ENCODE data around the gene OR10A5.
"Not testable (repeated sequence)": the region's sequence is repeated elsewhere in the genome, so short reads cannot be mapped to it uniquely, and the experiment has no call there.

The OR10A5 gene

GRCh38 chr11:6875761-6876160 is 30.3 kb downstream of the OR10A5 start:
- no peaks in the 10 kb centered on the region for H3K9me3 ChIP-seq (ENCODE audit: control insufficient read depth, low read length)
- no peak overlapping the region for H3K4me3 ChIP-seq (ENCODE audit: extremely low read depth, insufficient read depth, low read length, poor library complexity, severe bottlenecking)
- no peaks in the 10 kb centered on the region for H3K36me3 ChIP-seq (ENCODE audit: control insufficient read depth, insufficient read depth, low read length)

GRCh38 chr11:6876325-6876724 is 30.8 kb downstream of the OR10A5 start, which contains the start of gene OR10A4:
Gene OR10A4, plus strand, starts transcription at chr11:6876625. Its CDS starts 23 bp downstream, at chr11:6876648.
- Histone ChIP-seq H3K4me1 (ENCODE audit: control insufficient read depth, insufficient read depth, low read length, poor library complexity, severe bottlenecking) (no peaks in the 10 kb centered on the region), H3K27ac (ENCODE audit: low read depth, low read length, severe bottlenecking) (no peak within 1 kb of the TSS), H3K9me3 (ENCODE audit: control insufficient read depth, low read length) (no peaks in the 10 kb centered on the region), H3K36me3 (ENCODE audit: control insufficient read depth, insufficient read depth, low read length) (no peaks in the 10 kb centered on the region), H3K4me3 (ENCODE audit: extremely low read depth, insufficient read depth, low read length, poor library complexity, severe bottlenecking) (no peak within 1 kb of the TSS)
- 50 to 94% methylated on average over 1 of the region's 1 CpG for WGBS, 2 experiments (ENCODE audit: insufficient coverage in 2 of 2)

More at GRCh38 chr11:6875761-6876160, 30.3 kb downstream of the OR10A5 start:
- Histone ChIP-seq H3K4me1 (ENCODE audit: control insufficient read depth, insufficient read depth, low read length, poor library complexity, severe bottlenecking) (no peaks in the 10 kb centered on the region), H3K27ac (ENCODE audit: low read depth, low read length, severe bottlenecking) (no peak overlapping the region)
- WGBS, 2 experiments (ENCODE audit: insufficient coverage in 2 of 2), result 83% methylated on average over 1 of the region's 2 CpGs; no CpG with 5 or more reads in 1 of the 2 experiments

GRCh38 chr11:6876914-6877313 is 31.4 kb downstream of the OR10A5 start:
- Histone ChIP-seq H3K36me3 (ENCODE audit: control insufficient read depth, insufficient read depth, low read length) (no peaks in the 10 kb centered on the region), H3K27ac (ENCODE audit: low read depth, low read length, severe bottlenecking) (no peak overlapping the region), H3K4me1 (ENCODE audit: control insufficient read depth, insufficient read depth, low read length, poor library complexity, severe bottlenecking) (no peaks in the 10 kb centered on the region), H3K4me3 (ENCODE audit: extremely low read depth, insufficient read depth, low read length, poor library complexity, severe bottlenecking) (no peak overlapping the region), H3K9me3 (ENCODE audit: control insufficient read depth, low read length) (no peaks in the 10 kb centered on the region)
- 88 to 92% methylated on average over 3 of the region's 3 CpGs for WGBS, 2 experiments (ENCODE audit: insufficient coverage in 2 of 2)

DNA sequence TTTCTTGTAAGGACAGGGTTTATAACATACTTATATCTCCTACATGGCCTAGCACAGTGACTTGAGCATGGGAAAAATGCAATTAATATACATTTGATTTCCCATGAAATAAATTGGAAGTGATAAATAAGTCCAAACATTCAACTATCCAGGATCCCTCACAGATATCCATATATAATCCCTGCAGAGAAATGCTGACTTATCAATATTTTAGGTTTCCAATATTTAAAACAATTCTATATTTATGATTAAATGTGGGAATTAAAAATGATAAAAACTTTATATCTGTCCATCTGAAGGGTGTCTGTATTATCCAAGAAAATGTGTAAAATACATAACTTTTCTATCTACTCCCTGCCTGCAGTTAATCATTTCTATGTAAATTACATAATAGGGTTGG is 37.3 kb downstream of the OR10A5 start:
- no peak overlapping the region for H3K4me3 ChIP-seq (ENCODE audit: extremely low read depth, insufficient read depth, low read length, poor library complexity, severe bottlenecking)
- no peak overlapping the region for H3K27ac ChIP-seq (ENCODE audit: low read depth, low read length, severe bottlenecking)
- no peaks in the 10 kb centered on the region for H3K9me3 ChIP-seq (ENCODE audit: control insufficient read depth, low read length)
- no peaks in the 10 kb centered on the region for H3K36me3 ChIP-seq (ENCODE audit: control insufficient read depth, insufficient read depth, low read length)
- no peaks in the 10 kb centered on the region for H3K4me1 ChIP-seq (ENCODE audit: control insufficient read depth, insufficient read depth, low read length, poor library complexity, severe bottlenecking)

GRCh38 chr11:6887711-6888110 is 42.2 kb downstream of the OR10A5 start:
- not testable (repeated sequence) for H3K4me3 ChIP-seq (ENCODE audit: extremely low read depth, insufficient read depth, low read length, poor library complexity, severe bottlenecking); H3K9me3 ChIP-seq (ENCODE audit: control insufficient read depth, low read length); H3K36me3 ChIP-seq (ENCODE audit: control insufficient read depth, insufficient read depth, low read length); H3K27ac ChIP-seq (ENCODE audit: low read depth, low read length, severe bottlenecking); H3K4me1 ChIP-seq (ENCODE audit: control insufficient read depth, insufficient read depth, low read length, poor library complexity, severe bottlenecking)
- WGBS, 2 experiments (ENCODE audit: insufficient coverage in 2 of 2), result 92% methylated on average over 2 of the region's 5 CpGs; no CpG with 5 or more reads in 1 of the 2 experiments

- no peak overlapping the region for H3K4me3 ChIP-seq (ENCODE audit: extremely low read depth, insufficient read depth, low read length, poor library complexity, severe bottlenecking)
- peaks cover 4% of the 10 kb centered on the region for H3K9me3 ChIP-seq (ENCODE audit: control insufficient read depth, low read length)
- no peaks in the 10 kb centered on the region for H3K4me1 ChIP-seq (ENCODE audit: control insufficient read depth, insufficient read depth, low read length, poor library complexity, severe bottlenecking)
- WGBS, 2 experiments (ENCODE audit: insufficient coverage in 2 of 2), result 75 to 90% methylated on average over 2 of the region's 4 CpGs
- no peak overlapping the region for H3K27ac ChIP-seq (ENCODE audit: low read depth, low read length, severe bottlenecking)
- no peaks in the 10 kb centered on the region for H3K36me3 ChIP-seq (ENCODE audit: control insufficient read depth, insufficient read depth, low read length)
Observed at GRCh38 chr11:6888830-6889229, 43.3 kb downstream of the OR10A5 start.

DNA sequence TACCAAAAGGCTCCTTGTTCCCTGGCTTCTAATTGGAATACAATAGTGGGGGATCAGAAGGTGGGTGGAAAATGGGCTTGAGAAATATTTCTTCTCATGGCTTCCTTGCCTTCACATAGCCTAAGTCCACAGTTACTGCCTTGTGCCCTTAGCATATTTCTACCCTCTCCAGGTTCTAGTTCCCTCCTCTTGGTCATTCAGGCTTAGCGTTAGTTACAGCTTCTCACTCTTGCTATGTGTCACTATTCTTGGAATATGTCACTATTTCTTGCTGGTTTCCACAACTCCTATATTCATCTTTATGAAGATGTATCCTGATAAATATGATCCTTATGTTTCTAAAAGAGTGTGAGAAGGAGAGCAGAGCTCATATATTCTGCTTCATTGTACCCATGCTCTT is 44.4 kb downstream of the OR10A5 start:
- Histone ChIP-seq H3K9me3 (ENCODE audit: control insufficient read depth, low read length) (peaks cover 4% of the 10 kb centered on the region), H3K4me3 (ENCODE audit: extremely low read depth, insufficient read depth, low read length, poor library complexity, severe bottlenecking) (no peak overlapping the region), H3K27ac (ENCODE audit: low read depth, low read length, severe bottlenecking) (no peak overlapping the region), H3K36me3 (ENCODE audit: control insufficient read depth, insufficient read depth, low read length) (no peaks in the 10 kb centered on the region), H3K4me1 (ENCODE audit: control insufficient read depth, insufficient read depth, low read length, poor library complexity, severe bottlenecking) (no peaks in the 10 kb centered on the region)
- no CpG with 5 or more reads among the region's 1 CpG for WGBS, 2 experiments (ENCODE audit: insufficient coverage in 2 of 2)

DNA sequence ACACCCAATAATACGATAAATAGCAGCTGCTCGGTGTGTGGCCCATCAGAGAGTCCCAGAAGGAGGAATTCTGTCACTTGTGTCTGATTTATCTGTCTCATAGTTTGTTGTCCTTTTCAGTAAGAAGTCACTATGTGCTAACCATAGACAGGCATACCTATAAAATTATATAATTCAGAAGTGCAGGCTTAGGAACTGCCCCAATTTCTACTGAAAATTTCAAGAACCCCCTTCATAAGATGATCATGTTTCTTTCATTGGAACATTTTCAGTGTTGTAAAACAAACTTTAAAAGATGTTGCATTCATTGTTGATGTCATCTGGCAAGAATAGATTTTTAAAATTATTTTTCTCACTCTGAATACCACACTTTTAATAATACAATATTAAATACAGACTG is 46.9 kb downstream of the OR10A5 start, which contains the start of gene OR2D2:
OR2D2 (minus strand) TSS at position 101 of the 400 bp plus-strand sequence; CDS start at position 101, 0 bp downstream.
- no peak within 1 kb of the TSS for H3K4me3 ChIP-seq (ENCODE audit: extremely low read depth, insufficient read depth, low read length, poor library complexity, severe bottlenecking)
- no CpG with 5 or more reads among the region's 2 CpGs for WGBS, 2 experiments (ENCODE audit: insufficient coverage in 2 of 2)
- no peaks in the 10 kb centered on the region for H3K36me3 ChIP-seq (ENCODE audit: control insufficient read depth, insufficient read depth, low read length)
- peaks cover 4% of the 10 kb centered on the region for H3K9me3 ChIP-seq (ENCODE audit: control insufficient read depth, low read length)
- no peak within 1 kb of the TSS for H3K27ac ChIP-seq (ENCODE audit: low read depth, low read length, severe bottlenecking)
- no peaks in the 10 kb centered on the region for H3K4me1 ChIP-seq (ENCODE audit: control insufficient read depth, insufficient read depth, low read length, poor library complexity, severe bottlenecking)

- no peaks in the 10 kb centered on the region for H3K36me3 ChIP-seq (ENCODE audit: control insufficient read depth, insufficient read depth, low read length)
- no peaks in the 10 kb centered on the region for H3K9me3 ChIP-seq (ENCODE audit: control insufficient read depth, low read length)
- H3K4me3 ChIP-seq (ENCODE audit: extremely low read depth, insufficient read depth, low read length, poor library complexity, severe bottlenecking), result no peak overlapping the region
- no peaks in the 10 kb centered on the region for H3K4me1 ChIP-seq (ENCODE audit: control insufficient read depth, insufficient read depth, low read length, poor library complexity, severe bottlenecking)
- no peak overlapping the region for H3K27ac ChIP-seq (ENCODE audit: low read depth, low read length, severe bottlenecking)
Observed at GRCh38 chr11:6894097-6894496, 48.6 kb downstream of the OR10A5 start.

- H3K4me1 ChIP-seq (ENCODE audit: control insufficient read depth, insufficient read depth, low read length, poor library complexity, severe bottlenecking), result no peaks in the 10 kb centered on the region
- H3K9me3 ChIP-seq (ENCODE audit: control insufficient read depth, low read length), result no peaks in the 10 kb centered on the region
- no peak overlapping the region for H3K27ac ChIP-seq (ENCODE audit: low read depth, low read length, severe bottlenecking)
- no peak overlapping the region for H3K4me3 ChIP-seq (ENCODE audit: extremely low read depth, insufficient read depth, low read length, poor library complexity, severe bottlenecking)
- no peaks in the 10 kb centered on the region for H3K36me3 ChIP-seq (ENCODE audit: control insufficient read depth, insufficient read depth, low read length)
Observed at GRCh38 chr11:6895010-6895409, 49.5 kb downstream of the OR10A5 start.
